ENCODE results near the gene COL18A1.

Gene COL18A1

DNA sequence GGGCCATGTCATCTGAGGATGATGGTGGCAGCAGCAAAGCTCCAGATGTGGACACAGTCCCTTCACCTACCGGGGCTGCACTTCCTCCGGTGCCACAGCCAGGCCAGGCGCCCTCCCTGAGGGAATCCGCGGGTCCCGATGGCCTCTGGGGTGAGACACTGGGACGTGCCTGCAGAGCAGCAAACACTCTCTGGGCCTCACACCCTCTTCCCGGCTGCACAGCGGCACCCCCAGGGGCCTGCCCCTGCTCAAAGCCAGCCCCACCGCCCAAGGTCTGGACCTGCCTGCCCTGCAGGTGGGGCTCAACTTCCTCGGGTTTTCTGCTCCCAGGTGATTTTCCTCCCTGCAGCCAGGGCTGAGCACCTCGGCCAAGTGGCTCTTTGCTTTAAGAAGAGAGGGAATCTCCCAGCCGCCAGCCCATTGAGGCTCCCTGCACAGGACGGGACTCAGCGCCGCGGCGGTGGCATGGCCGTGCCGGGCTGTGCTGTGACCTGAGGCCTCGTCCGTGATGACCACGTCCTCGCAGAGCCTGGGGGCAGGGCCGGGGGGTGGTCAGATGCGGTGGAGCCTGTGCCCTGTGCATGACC lies 21.3 kb upstream of the COL18A1 start:
- DNase-seq = peak; percentile 59

DNA sequence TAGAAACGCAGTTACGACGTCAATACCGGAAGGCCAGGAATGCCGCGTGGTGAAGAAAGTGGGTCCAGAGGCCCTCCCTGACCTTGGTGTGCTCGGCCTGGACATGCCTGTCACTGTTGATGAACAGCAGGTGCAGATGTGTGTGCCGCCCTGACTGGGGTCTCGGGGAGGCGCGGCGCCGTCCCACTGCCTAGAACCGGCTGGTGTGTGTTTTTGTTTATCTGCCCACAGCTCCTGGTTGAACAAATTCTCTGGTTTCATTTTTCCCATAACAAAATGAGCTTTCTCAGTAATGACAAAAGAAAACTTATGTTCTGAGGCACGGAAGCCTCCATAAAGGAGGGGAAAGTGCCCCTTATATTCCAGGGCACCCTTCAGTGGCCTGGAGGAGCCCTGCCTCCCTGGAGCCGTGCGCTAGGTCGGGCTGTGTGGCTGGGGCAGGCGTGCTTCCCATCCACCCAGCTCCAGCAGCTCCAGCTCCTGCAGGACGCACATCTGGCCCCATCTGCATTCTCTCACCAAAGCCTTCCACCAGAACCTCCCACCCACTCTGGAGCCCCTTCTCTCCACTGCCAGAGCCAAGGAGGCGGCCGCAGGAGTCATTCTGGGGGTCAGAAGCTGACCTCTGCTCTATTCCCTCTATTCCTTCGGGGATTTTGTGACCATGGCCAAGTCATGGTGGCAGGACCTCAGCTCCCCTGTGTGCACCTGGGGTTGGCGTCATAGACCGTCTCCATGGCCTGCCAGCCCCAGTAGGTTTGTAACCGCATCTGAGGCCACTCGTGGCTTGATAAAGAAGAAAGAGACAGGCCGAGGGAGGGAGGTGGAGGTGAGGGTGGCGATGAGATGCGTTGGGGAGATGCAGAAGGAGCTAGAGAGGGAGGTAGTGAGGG lies 20.1 kb upstream of the COL18A1 start:
- peak; percentile 43 for DNase-seq

DNA sequence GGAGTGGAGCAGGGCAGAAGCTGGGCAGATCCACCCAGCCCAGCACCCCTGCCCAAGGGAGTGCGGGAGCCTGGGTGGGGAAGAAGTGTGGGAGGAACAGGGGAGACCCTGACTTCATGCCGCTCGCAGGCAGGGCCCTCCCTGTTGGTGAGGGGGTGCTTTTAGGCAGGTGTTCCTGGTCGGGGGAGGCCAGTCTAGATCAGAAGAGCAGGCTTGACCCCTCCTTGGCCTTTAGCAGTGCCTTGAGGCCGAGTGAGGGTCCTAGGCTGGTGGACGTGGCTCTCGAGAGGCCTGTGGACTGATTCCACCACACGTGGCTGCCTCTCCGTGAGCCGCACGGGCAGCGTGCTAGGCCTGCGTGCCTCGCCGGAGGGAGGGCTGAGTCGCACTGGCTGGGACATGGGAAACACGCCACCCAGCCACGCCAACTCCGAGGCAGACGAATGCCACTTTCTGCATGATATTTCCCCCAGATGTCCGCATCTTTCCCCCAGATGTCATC lies 19.4 kb upstream of the COL18A1 start:
- DNase-seq = peak; percentile 48

DNA sequence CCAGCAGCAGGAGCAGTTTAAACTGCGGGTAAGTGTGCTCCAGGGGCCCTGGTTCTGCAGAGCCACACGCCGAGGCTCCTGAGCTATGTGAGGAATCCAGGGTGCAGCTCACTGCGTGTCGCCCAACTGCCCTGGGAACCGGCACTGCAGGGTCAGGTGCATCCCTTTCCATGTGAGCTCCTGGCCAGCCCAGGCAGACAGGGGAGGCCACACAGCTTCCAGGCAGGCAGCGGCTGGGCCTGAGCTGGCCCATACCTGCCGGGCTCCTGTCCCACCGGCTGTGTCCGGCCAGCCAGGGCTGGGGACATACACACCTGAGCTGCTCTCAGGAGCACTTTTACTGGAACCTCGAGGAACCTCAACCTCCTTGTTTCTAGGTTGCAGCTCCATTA lies 18.6 kb upstream of the COL18A1 start:
- peak; percentile 81 for DNase-seq

DNA sequence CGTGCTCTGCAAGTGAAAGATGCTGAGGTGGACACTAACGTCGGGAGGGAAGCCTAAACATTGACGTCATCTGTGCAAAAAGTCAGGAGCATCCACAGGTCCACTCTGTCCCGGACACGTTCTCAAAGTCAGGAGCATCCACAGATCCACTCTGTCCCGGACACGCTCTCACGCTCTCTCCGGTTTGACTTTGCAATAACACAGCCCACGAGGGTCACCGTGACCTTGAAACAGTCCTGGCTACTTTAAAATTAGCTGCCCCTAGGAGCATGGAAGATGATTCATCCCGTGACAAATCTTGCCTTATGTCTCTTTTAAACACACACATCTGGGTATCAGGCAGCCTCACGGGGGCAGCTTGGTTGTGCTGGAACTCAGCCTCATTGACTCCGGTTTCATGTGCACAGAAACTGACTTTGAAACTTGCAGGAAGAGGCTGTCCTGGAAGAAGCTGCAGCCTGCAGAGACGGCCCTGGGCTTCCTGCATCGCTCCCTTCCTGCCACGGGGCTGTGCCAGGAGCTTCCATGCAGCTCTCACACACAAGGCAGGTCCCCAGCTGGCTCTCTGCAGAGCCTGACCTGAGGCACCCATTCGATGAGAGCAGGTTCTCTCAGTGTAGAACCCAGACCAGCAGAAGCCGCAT lies 18.1 kb upstream of the COL18A1 start:
- peak; percentile 63 for DNase-seq

DNA sequence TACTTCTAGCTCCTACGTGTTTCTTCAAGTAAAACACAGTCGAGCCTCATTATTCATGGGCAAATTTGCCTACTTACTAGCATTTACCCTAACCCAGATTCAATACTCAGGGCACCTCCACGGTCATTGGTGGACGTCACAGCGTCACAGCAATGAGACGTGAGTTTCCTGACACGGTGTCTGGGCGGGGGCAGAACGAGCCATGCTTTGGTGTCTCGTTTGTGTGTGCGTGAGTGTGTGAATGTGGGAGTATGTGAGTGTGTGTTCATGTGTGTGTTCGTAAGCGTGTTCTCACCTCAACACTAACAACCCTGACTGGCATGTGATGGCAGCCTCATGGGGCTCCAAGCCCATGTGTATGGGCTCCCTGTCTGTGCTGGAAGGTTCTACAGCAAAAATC lies 17.5 kb upstream of the COL18A1 start:
- peak; percentile 38 for DNase-seq

DNA sequence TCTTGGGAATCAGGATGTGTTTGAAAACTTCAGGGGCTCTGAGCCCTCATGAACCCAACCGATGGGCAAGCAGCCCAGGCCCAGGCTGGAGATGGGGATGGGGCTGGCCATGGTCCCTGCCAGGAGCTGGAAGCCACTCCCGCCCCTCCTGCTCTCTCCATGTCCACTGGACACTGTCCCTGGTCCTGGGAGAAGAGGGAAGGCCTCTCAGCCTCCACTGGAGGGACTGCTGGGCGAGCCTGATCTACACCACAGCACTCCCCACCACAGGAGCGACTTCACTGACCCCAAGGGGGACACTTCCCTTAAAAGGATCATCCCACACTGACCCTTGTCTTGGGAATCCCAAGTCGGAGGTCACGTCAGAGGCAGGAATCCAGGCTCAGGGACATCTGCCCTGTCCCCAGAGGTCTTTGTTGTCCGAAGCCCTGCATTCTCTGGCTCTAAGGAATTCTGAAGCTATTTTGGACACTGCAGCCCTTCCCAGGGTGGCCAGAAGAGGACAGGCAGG lies 16.9 kb upstream of the COL18A1 start:
- DNase-seq = peak; percentile 65

DNA sequence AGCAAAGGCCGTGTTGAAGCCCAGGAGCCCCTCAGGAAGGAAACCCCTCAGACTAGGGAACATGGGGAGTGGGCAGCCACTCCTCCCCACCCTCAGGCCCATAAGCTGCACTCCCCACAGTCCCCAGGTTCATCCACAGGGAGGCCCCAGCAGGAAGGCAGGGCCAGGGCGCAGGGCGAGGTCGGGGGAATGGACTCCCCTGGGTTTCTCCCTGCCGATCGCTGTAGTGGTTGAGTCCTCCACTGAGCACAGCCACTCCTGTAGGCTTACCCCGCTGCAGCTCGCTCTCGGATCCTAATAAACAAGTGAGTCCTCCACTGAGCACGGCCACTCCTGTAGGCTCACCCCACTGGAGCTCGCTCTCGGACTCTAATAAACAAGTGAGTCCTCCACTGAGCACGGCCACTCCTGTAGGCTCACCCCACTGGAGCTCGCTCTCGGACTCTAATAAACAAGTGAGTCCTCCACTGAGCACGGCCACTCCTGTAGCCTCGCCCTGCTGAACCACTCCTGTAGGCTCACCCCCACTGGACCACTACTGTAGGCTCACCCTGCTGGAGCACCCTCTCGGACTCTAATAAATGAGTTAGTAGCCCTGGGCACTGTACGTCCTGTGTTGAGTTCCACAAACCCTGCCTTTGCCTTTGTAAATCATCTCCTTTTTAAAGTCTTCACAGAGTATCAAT lies 16.2 kb upstream of the COL18A1 start:
- peak; percentile 47 for DNase-seq

DNA sequence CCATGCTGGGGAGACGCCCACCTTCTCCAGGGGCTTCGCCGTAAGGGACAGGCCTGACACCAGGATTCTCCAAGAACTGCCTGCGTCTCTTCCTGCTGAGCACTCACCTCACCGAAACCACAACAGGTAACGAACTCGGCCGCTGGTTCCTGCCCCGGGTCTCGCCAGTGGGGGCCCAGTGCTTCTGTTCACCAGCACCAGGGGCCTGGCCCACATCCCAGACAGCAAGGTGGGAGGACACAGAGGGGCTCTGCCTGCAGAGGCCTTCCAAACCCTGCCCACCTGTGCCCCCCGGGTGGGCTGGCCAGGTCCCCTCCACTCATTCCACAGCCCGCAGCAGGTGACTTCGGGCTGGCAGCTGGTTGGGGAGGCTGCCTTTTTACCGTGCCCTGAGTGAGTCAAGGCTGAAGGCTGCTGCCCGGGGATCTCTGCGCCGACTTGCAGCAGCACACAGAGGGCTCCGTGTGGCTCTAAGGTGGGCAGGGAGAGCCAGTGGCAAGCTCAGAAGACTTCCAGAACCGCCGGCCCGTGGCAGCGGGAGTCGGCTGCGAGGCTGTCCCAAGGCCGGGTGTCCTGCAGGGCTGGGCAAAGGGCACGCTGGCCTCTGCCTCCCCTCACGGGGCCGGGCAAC lies 14.7 kb upstream of the COL18A1 start:
- DNase-seq = peak; percentile 49

DNA sequence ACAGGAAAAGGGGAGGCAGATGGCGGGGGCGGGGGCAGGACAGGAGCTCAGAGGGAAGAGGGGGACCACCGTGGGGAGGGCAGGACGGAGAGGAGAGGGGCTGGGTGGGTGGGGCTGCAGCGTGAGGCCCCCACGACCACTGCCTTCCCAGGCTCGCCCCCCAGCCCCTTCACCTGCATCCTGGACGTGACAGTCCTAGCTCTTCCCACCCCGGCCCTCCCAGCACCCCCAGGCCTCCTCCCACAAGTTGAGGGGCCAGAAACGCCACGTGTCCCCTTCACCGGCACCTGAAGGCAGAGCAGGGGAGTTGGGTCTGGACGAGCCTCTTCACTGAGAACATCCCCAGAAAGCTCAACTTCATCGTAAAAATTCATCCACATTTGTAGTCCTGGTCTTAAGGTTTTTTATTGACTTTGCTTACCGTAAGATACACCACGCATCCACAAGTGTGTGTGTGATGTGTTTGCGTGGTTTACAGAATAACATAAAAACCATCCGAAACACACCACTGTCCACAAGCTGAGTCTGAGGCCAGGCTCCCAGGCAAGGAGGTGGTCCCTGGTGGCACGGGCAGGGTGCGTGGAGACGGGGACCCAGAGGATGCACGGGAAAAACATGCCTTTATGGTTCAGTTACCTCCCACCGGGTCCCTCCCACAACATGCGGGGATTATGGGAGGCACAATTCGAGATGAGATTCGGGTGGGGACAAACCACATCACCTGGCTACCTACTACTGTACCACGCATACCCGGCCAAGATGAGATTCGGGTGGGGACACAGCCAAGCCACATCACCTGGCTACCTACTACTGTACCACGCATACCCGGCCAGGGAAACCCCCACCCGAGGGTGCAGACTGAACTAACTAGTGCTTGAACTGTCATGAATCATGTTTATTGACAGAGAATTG lies 13.9 kb upstream of the COL18A1 start:
- peak; percentile 16 for DNase-seq

DNA sequence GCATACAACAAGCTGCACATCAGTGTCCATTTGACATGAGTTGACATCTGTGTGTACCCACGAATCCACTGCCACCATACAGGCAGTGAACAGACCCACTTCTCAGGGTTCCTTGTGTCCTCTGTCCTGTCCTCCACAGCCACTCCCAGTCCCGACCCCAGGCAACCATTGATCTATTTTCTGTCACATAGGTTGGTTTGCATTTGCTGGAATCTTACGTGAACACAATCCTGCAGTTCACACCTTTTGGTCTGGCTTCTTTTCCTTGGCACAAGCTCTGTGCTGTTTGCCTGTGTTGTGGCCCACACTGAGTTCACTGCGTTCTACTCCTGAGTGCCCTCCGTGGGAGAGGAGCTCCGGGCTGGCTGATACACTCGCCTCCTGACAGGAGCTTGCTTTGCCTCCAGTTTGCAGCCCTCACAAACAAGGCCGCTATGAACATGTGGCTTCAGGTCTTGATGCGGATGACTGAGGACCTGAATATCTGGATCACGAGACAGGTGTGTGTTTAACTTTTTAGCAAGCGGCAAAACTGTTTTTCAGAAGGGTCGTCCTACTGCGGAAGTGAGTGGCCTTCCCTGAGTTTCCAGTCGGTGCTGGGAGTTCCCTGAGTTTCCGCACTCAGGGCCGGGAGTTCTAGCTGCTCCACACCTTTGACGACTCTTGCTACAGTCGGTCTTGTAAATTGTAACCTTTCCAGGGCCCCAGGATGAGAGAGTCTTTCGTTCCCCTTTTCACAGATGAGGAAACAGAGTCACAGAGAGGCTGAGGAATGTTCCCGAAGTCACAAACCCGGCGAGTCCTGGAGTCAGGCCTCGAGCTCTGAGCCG lies 13.0 kb upstream of the COL18A1 start:
- peak; percentile 46 for DNase-seq

DNA sequence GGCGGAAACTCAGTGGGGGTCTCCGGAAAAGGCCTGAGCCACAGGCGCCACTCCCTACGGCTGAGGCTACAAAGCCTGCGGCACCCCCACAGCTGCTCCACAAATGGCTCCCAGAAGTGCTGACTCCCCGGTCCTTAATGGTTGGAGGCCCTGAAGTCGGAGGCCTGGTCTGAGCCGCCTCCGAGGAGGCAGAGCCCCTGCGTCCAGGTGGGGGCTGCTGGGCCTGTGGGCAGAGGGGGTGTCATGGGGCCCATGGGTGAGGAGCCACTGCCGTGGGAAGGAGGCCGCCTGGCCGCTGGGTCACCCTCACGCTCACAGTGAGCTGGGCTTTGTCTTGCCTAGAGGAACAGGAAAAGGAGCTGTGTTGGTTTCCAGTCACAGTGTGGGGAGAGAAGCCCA lies 12.4 kb upstream of the COL18A1 start:
- DNase-seq = no peak

DNA sequence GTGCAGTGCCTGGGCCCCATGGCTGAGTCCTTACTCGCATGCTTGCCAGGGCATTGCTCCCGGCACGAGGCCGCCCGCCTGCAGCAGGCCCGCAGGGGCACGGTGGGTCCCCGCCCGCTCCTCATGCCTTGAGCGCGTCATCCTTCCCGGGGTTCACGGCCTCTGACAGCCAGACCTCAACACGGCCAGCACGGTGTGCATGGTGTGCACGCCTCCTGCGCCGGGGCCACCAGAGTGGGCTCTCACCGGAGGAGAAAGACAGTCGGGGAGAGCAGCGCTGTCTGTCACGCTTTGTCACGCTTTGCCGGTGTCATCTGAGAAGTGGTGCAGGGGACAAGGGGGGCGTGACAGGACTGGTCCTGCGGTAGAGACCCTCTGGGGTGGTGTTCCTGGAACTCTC lies 11.9 kb upstream of the COL18A1 start:
- DNase-seq = peak; percentile 49

DNA sequence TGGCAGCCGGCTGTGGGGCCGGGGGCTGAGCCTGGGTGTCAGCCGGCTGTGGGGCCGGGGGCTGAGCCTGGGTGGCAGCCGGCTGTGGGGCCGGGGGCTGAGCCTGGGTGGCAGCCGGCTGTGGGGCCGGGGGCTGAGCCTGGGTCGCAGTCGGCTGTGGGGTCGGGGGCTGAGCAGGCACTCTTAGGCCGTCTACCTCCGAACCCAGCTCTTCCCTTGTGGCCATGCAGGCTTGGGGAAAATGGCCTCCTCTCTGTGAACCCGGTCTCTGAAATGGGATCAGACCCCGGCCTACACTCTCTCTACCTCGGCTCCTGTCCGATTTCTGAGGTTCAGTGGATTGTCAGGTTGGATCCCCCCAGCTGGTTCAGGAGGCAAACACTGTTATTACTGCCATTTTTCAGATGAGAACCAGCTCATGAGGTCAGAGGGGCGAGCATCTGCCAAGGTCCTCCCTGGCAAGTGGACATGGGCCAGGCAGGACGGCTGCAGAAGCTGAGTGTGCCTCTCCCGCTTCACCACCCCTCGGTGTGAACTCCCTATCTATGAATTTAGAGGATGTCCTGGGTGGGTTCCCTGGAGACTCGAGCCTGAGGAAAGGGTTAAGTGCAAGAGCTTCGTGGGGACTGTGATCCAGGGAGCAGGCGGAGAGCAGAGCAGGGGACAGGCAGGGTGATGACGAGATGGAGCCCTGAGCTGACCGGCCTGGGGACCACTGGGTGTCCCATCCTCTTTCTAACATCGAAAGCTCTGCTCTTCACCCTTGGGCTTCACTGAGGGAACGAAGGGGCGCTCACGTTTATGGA lies 10.9 kb upstream of the COL18A1 start:
- peak; percentile 43 for DNase-seq

DNA sequence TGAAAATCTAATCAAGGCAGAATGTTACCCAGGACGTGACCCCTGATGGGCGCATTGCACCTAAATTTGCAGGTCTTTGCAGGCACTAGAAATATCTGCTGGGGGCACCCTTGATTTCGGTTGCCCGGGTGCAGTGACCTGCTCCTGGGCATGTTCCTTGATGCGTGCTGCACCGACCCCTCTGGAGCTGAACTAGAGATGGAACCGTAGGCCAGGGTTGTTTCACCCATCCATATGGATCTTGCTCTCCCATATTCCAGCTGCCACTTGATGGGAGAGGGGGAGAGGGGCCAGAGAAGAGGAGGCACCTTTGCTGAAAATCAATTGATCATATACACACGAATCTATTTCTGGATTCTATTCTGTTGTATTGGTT lies 8.4 kb upstream of the COL18A1 start:
- no peak for DNase-seq

DNA sequence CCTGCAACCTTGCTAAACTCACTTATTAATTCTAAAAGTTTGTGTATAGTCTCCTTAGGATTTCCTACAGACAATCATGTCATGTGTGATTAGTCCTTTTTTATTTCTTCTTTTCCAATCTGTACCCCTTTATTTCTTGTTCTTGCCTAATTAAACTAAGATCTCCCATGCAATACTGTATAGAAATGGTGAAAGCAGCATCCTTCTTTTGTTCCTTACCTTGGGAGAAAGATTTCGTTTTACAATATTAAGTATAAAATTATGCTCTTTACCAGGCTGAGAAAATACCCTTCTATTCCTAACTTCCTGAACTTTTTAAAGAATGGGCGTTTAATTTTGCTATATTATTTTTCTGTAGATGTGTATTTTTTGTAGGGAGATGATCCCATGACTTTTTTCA lies 7.6 kb upstream of the COL18A1 start:
- no peak for DNase-seq

DNA sequence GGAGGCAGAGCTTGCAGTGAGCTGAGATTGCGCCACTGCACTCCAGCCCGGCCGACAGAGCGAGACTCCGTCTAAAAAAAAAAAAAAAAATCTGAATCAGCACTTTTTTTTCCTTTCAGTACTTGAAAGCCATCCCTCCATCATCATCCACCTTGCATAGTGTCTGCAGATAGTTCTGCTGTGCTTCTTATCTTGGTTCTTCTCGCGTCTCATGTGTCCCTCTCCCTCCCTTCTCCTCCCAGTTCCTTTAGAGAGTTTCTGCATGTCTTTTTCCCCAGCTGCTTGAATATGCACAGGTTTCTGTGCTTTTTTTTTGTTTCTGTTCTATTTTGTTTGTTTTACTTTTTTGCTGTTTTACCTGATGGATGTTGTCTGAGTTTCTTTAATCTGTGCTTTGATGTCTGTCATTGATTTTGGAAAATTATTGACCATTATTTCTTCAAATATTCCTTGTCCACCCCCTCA lies 3.9 kb upstream of the COL18A1 start:
- DNase-seq = no peak

DNA sequence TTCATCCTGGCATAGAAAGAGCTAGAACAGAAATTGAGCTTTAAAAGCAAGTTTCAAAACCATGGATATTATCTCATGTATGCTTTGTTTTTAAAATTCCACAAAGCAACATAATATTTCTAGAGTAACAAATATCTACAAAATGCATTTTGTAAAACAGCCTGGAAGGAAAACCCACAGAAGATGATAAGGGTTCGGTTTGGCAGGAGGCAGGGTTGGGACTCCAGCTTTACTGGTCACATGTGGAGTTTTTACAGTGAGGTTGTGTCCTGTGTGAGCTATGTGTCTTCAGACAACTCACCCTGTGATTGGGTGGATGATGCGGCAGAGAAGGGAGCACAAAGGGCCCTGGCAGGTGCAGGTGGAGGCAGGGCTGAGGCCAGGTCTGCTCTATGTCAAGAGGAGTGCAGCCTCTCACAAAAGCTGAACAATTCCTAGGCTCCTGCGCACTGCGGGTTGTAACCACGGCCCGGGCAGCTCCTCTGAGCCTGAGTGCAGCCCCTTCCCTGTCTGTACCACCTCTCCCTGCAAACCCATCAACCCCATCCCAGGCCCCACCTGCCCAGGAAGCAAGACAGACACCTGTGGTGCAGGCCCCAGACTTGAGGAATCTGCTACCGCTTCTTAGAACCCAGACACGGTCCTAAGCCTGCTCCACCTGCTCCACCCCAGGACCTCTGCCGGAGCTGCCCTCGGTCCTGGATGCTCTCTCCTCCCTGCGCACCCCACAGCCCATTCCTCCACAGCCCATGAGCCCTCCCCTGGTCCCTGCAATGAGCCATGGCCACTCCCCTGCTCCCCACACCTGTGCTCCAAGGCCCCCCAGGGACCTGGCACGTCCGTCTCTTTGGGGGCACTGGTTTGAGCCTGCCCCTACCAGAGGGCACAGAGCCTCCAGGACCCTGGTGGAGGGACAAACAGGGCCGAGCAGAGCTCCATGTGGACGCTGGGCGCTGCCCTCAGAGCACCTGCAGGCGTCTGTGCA lies 2.8 kb upstream of the COL18A1 start:
- peak; percentile 44 for DNase-seq
